Measurements from ENCODE around the gene PRKACB. TPM values are rescaled to one million over a fixed set of nuclear protein-coding genes. Genes with fewer than 3 reads are reported as not detected.

The PRKACB gene
- total RNA-seq, 1 donor from 2014 or later = 35.4 TPM

GRCh38 chr1:84163123-84163931 is 19.3 kb downstream of the PRKACB start:
- no peak overlapping the region for H3K27ac Mint-ChIP-seq (ENCODE audit: unreplicated experiment)
- no peak for DNase-seq (ENCODE audit: extremely low spot score, unreplicated experiment)
- TF ChIP-seq CTCF (IDR thresholded peaks at IDR 0.05) = no peak
- no peak overlapping the region for H3K4me3 Mint-ChIP-seq (ENCODE audit: unreplicated experiment)
- no peaks in the 10 kb centered on the region for H3K27me3 Mint-ChIP-seq (ENCODE audit: unreplicated experiment)
- H3K36me3 Mint-ChIP-seq (ENCODE audit: unreplicated experiment) = peaks cover 4% of the 10 kb centered on the region
- peaks cover 11% of the 10 kb centered on the region for H3K4me1 Mint-ChIP-seq (ENCODE audit: unreplicated experiment)
- peaks cover 5% of the 10 kb centered on the region for H3K9me3 Mint-ChIP-seq (ENCODE audit: unreplicated experiment)

GRCh38 chr1:84164161-84164560 is 20.1 kb downstream of the PRKACB start:
- peaks cover 4% of the 10 kb centered on the region for H3K36me3 Mint-ChIP-seq (ENCODE audit: unreplicated experiment)
- peaks cover 5% of the 10 kb centered on the region for H3K9me3 Mint-ChIP-seq (ENCODE audit: unreplicated experiment)
- no peak for TF ChIP-seq CTCF (IDR thresholded peaks at IDR 0.05)
- H3K4me3 Mint-ChIP-seq (ENCODE audit: unreplicated experiment) = no peak overlapping the region
- no peak for DNase-seq (ENCODE audit: extremely low spot score, unreplicated experiment)
- no peak overlapping the region for H3K27ac Mint-ChIP-seq (ENCODE audit: unreplicated experiment)
- no peaks in the 10 kb centered on the region for H3K27me3 Mint-ChIP-seq (ENCODE audit: unreplicated experiment)
- peaks cover 11% of the 10 kb centered on the region for H3K4me1 Mint-ChIP-seq (ENCODE audit: unreplicated experiment)

GRCh38 chr1:84164567-84165021 is 20.5 kb downstream of the PRKACB start:
- no peak for DNase-seq (ENCODE audit: extremely low spot score, unreplicated experiment)
- no peak for TF ChIP-seq CTCF (IDR thresholded peaks at IDR 0.05)
- Mint-ChIP-seq H3K4me3 (ENCODE audit: unreplicated experiment) (no peak overlapping the region), H3K9me3 (ENCODE audit: unreplicated experiment) (peaks cover 5% of the 10 kb centered on the region), H3K27me3 (ENCODE audit: unreplicated experiment) (no peaks in the 10 kb centered on the region), H3K4me1 (ENCODE audit: unreplicated experiment) (peaks cover 14% of the 10 kb centered on the region), H3K27ac (ENCODE audit: unreplicated experiment) (no peak overlapping the region), H3K36me3 (ENCODE audit: unreplicated experiment) (peaks cover 4% of the 10 kb centered on the region)

- no peak for DNase-seq (ENCODE audit: extremely low spot score, unreplicated experiment)
- TF ChIP-seq CTCF (IDR thresholded peaks at IDR 0.05) = no peak
- Mint-ChIP-seq H3K4me1 (ENCODE audit: unreplicated experiment) (peaks cover 20% of the 10 kb centered on the region), H3K4me3 (ENCODE audit: unreplicated experiment) (no peak overlapping the region), H3K36me3 (ENCODE audit: unreplicated experiment) (peaks cover 4% of the 10 kb centered on the region), H3K27ac (ENCODE audit: unreplicated experiment) (no peak overlapping the region), H3K27me3 (ENCODE audit: unreplicated experiment) (no peaks in the 10 kb centered on the region), H3K9me3 (ENCODE audit: unreplicated experiment) (peaks cover 5% of the 10 kb centered on the region)
Observed at GRCh38 chr1:84165601-84166000, 21.5 kb downstream of the PRKACB start.

GRCh38 chr1:84166797-84167196 is 22.7 kb downstream of the PRKACB start:
- Mint-ChIP-seq H3K4me1 (ENCODE audit: unreplicated experiment) (peaks cover 20% of the 10 kb centered on the region), H3K36me3 (ENCODE audit: unreplicated experiment) (peaks cover 4% of the 10 kb centered on the region), H3K27ac (ENCODE audit: unreplicated experiment) (no peak overlapping the region), H3K4me3 (ENCODE audit: unreplicated experiment) (no peak overlapping the region), H3K9me3 (ENCODE audit: unreplicated experiment) (peaks cover 5% of the 10 kb centered on the region), H3K27me3 (ENCODE audit: unreplicated experiment) (no peaks in the 10 kb centered on the region)
- DNase-seq (ENCODE audit: extremely low spot score, unreplicated experiment) = no peak
- no peak for TF ChIP-seq CTCF (IDR thresholded peaks at IDR 0.05)
